Gastroesophageal sphincter (tissue), 3 donors: Measurements from ENCODE around the gene FBXL13.

Source experiments
- EP300 ChIP-seq: sonication (generic); formaldehyde crosslinking; IDR thresholded peaks from one replicate; pipeline ENCODE4 v1.6.1; 2017; ENCODE audit warnings: antibody characterized with exemption, mild to moderate bottlenecking
- POLR2A ChIP-seq, 2 donors: fragments of 450-650 bp; IDR thresholded peaks; one replicate each; pipeline ENCODE4 v1.6.1; 2017; ENCODE audit warnings: antibody characterized with exemption in 2 of 2, mild to moderate bottlenecking in 2 of 2, moderate library complexity in 1 of 2
- POLR2AphosphoS5 ChIP-seq: sonication (generic); formaldehyde crosslinking; IDR thresholded peaks from one replicate; pipeline ENCODE4 v1.6.1; 2017; ENCODE audit warnings: antibody characterized with exemption
- TF ChIP-seq, protein P1 (sequence below), 4 experiments: fragments of 200-600 bp in 2 of 4; fragments of 450-650 bp in 2 of 4; sonication (generic) in 1 of 4; IDR thresholded peaks; one replicate each; pipeline ENCODE4 v1.5.1; 2017 to 2019; ENCODE audit warnings: antibody characterized with exemption in 4 of 4, mild to moderate bottlenecking in 2 of 4, moderate library complexity in 2 of 4

DNA sequence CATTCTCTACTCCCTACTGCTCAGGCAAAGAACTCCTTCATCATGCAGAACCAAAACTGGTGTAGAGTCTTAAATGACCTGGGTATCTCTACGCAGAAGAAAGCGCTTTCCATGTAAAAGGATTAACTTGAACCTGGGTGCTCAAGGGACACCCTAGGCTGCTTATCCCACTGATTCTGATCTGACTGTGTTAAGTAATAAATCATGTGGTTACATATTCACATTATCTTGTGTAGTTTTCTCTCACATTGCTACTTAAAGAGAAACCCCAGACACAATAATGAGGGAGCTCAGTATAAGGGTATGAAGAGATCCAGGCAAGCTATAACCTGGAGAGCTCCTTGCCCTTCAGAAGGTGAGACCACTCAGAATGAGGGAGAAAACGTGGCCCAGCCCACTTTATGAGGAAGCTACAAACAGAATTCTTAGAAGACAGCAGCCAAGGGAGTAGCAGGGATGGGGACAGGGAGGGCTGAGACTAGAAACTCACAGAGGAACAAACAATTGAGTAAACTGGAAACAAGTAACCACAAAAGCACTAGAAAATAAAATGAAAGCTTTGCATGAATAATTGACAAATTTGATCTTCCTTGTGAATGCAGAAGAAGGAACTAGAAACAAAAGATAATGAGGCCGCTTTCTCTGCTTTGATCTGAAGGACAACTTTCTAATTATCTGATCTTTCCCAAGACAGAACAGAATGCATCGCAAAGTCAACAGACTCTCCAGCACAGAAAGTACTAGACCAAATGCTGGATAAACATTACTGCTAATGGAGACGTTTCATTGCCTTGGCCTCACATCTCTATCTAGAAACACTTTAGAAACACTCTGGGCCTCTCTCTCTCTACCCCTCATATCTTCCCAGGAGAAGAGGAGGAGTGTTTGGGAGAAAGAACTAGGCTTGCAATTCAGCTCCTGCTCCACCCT is 85.7 kb downstream of the FBXL13 start:
- TF ChIP-seq, protein P1, sequence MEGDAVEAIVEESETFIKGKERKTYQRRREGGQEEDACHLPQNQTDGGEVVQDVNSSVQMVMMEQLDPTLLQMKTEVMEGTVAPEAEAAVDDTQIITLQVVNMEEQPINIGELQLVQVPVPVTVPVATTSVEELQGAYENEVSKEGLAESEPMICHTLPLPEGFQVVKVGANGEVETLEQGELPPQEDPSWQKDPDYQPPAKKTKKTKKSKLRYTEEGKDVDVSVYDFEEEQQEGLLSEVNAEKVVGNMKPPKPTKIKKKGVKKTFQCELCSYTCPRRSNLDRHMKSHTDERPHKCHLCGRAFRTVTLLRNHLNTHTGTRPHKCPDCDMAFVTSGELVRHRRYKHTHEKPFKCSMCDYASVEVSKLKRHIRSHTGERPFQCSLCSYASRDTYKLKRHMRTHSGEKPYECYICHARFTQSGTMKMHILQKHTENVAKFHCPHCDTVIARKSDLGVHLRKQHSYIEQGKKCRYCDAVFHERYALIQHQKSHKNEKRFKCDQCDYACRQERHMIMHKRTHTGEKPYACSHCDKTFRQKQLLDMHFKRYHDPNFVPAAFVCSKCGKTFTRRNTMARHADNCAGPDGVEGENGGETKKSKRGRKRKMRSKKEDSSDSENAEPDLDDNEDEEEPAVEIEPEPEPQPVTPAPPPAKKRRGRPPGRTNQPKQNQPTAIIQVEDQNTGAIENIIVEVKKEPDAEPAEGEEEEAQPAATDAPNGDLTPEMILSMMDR (IDR thresholded peaks at IDR 0.05) = no peak
- TF ChIP-seq POLR2A (IDR thresholded peaks at IDR 0.05) (no peak), POLR2AphosphoS5 (no peak), EP300 (no peak)
